NAMALWA (cell line): Measurements from ENCODE around the gene UGT1A3.

Experiments
- DNase-seq: peaks from one replicate; pipeline ENCODE4 v3.0.0-alpha.2; 2015; ENCODE audit warnings: low spot score

The UGT1A3 gene

GRCh38 chr2:233816771-233817170 is 87.9 kb downstream of the UGT1A3 start:
- DNase-seq, result no peak

DNA sequence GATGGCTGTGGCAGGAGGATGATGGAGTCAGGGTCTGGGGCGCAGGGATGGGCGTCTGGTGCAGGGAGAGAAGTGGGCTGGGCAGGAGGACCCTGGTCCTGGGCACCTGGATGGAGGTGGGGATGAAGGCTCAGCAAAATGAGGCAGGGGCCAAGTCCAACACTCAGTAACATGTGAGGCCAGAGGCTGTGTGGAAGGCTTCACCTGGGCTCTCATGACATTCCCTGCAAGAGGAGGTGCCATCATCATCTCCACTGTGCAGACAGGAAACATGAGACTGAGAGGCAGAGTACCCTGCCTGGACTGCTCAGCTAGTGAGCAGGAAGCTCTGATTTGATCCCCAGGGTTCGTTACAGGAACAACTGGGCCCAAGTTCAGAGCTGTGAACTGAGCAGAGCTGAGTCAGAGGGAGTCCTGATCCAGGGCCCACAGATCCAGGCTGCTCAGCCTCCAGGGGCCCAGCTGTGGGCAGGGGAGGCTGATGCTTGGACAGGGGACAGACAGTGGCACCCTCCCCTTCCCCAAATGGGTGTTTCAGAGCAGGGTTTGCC is 88.6 kb downstream of the UGT1A3 start:
- no peak for DNase-seq

- DNase-seq, result no peak
These were observed 89.3 kb downstream of the UGT1A3 start for GRCh38 chr2:233817995-233818638.

GRCh38 chr2:233818639-233819621 is 90.1 kb downstream of the UGT1A3 start:
- DNase-seq, result no peak

- no peak for DNase-seq
These were observed 91.3 kb downstream of the UGT1A3 start for GRCh38 chr2:233819884-233820773.

- DNase-seq, result no peak
These were observed 91.9 kb downstream of the UGT1A3 start for GRCh38 chr2:233820774-233821105.

DNA sequence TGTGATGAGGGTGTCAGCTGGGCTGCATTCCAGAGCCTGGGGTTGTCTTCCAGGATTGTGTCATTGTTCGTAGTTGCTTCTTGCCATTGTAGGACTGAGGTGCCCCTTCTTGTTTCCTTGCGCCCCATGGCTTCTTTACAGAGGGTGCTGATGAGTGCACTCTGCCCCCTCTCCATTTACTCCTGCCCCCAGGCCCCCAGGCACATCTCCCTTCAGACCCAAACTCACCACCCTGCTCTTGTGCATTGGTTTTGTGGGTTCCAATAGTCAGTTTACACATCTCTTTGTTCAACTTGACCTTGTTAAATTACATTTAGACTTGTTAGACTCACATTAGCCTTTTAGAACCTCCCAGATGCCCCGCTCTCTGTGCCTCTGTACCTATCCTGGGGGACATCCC is 92.4 kb downstream of the UGT1A3 start:
- no peak for DNase-seq

- no peak for DNase-seq
These were observed 92.9 kb downstream of the UGT1A3 start for GRCh38 chr2:233821709-233822100.

- DNase-seq, result no peak
These were observed 93.4 kb downstream of the UGT1A3 start for GRCh38 chr2:233822101-233822771.
